Hematopoietic multipotent progenitor cell treated with erythropoietin and hydrocortisone succinate and interleukin-3 and kit ligand, for 6 days (in vitro differentiated cells): Measurements from ENCODE around the gene SMIM28.

Source experiments
- DNase-seq: peaks from one replicate; pipeline ENCODE4 v3.0.0-alpha.2; 2015

Gene SMIM28

GRCh38 chr6:138374815-138375214, 2.9 kb upstream of the SMIM28 start:
- peak; percentile 22 for DNase-seq

- DNase-seq: no peak
Observed at GRCh38 chr6:138377042-138377441, 663 bp upstream of the SMIM28 start.

- DNase-seq: no peak
Observed at GRCh38 chr6:138378463-138378862, 758 bp downstream of the SMIM28 start.

GRCh38 chr6:138382498-138383265, 5.0 kb downstream of the SMIM28 start:
- DNase-seq: no peak

DNA sequence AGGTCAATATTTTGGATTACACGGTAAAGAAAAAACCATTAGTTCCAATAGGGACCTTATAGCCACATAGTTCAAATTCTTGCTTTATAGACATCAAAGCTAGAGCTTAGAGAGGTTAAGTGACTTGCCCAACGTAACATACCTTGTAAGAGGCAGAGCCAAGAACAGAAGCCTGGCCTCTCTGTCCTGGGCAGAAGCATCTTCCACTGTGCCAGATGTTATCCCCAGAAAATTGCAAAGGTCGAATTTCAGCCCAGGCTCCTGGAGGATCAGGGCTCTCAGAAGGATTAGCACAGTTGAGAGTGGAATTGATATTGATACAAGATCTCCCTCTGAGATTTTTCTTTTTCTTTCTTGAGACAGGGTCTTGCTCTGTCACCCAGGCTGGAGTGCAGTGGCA, 6.1 kb downstream of the SMIM28 start:
- DNase-seq: no peak

GRCh38 chr6:138386897-138387296, 9.2 kb downstream of the SMIM28 start:
- DNase-seq: no peak

DNA sequence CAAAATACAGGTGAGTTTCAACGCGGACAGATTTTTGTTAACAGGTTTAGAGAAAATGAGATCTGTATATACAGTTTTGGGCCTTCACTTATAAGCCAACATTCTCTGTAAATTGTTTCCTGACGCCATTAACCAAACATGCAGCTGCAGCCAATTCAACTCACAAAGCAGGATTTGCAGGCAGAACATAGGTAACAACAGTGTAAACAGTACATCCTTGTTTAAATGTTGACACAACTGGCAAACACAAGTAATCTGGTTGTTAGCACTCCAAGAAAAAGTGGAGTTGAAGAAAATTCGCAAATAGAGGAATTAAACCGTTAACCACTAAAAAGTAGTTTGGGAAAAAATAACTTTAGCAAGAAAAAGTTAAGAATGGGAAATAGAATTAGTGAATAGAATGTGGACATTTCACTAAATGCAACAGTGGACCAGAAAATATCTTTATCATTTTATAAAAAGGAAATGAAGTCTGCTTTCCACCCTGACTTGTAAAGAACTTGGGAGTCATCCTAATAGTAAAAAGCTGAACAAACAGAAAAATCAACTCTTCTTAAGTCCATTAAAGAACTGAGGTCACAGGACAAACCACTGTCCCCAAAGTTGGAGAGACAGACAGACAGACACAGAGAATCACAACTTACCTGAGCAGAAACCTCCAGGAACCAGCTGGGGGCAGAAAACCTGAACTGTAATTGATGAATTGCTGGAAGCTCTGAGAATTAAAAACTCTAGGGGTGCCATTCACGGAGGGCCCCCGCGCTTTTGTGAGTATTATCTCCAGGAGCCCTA, 10.1 kb downstream of the SMIM28 start:
- no peak for DNase-seq

DNA sequence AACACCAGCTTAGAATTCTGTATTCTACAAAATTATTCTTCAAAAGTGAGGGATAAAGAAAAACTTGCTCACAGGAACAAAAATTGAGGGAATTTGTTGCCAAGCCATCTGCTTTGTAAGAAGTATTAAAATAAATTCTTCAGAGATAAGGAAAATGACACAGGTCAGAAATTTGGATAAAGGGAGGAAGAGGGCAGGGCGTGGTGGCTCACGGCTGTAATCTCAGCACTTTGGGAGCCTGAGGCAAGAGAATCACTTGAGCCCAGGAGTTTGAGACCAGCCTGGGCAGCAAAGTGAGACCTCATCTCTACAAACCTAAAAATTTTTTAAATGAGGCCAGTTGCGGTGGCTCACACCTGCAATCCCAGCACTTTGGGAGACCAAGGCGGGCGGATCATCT, 11.8 kb downstream of the SMIM28 start:
- no peak for DNase-seq

- peak; percentile 16 for DNase-seq
Observed at GRCh38 chr6:138393871-138394783, 16.4 kb downstream of the SMIM28 start.

GRCh38 chr6:138396709-138397108, 19.0 kb downstream of the SMIM28 start:
- no peak for DNase-seq

DNA sequence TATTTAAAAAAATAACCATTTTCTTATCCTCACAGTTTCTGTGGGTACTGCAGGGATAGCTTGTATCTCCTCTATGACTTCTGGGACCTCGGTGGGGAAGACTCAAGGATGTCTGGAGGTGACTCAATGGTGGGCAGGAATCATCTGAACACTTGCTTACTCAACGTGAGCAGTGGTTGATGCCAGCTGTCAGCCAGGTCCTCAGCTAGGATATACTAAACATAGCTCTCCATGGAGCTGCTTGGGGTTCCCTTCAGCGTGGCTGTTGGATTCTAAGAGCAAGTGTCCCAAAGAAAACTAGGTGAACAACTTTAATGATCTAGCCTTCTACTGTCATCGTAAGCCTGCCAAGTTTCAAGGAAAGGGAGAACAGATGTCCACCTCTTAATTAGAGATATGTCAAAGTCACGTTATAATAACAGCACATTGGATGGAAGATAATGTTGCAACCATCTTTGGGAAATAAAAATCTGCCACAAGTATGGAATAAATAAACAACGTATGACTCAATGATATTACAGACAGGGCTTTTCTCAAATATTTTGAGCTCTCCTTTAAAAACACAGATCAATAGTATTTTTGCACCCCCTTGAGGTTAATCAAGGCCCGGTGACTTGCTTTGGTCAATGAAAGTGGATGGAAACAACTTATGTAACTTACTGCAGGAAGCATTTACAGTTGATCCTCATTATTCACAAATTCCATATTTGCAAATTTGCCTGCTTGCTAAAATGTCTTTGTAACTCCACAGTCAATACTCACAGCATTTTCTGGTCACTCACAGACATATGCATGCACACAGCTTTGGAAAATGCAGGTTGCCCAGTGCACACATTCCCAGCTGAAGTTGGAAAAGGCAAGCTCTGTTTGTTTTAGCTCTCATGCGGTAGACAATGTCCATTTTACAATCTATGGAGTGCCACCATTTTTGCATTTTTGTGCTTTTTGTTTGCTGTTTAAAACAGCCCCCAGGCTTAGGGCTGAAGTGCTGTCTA, 19.7 kb downstream of the SMIM28 start:
- DNase-seq: no peak

DNA sequence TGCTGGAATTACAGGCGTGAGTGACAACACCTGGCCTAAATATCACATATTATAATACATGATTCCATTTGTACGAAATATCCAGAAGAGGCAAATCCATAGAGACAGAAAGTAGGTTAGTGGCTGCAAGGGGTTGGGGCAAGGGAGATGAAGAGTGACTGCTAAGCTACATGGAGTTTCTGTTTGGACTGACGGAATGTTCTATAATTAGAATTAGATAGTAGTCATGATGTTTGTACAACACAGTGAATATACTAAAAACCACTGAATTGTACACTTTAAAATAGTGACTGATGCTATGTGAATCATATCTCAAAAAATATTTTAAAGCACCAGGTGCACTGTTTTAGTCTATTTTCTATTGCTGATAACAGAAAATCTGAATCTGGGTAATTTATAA, 22.6 kb downstream of the SMIM28 start:
- DNase-seq: no peak

DNA sequence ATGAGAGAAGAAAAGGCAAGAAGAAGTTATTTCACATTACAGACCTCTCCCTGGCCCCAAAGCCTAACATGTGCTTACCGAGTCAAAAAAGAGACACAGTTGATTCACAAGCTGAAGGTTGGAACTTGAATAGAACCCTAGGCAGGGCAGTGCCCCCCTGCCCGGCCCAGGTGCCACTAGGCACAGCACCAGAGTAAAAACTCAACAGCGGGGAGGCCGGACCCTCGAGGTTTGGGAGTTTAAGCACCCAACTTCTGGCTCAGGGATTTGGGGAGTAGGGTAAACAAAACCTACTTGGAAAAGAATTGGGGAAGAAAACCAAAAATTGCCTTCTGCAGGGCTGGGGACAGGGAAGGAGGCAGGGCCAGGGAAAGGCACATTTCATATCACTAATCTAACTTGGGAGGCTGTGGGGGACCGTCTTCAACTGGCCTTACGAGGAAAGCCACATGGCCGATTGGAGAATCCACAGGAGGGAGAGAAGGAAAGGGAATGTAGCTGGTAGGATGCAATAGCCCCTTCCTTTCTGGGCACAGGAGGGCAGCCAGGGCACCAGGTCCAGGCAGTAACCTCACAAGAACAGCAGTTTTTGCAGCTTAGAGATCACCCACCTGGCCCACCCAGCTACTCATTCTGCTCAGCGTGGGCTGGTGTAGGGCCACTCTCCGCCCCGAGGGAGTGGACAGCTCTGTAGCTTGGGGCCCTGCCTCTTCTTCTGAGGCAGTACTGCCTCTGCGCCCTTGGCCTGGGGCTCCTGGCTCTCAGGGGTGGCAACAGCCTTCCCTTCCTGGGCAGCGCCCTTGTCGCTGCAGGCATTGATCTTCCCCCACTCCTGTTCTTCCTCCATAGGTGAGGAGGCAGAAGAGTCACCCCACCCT, 24.5 kb downstream of the SMIM28 start:
- no peak for DNase-seq

DNA sequence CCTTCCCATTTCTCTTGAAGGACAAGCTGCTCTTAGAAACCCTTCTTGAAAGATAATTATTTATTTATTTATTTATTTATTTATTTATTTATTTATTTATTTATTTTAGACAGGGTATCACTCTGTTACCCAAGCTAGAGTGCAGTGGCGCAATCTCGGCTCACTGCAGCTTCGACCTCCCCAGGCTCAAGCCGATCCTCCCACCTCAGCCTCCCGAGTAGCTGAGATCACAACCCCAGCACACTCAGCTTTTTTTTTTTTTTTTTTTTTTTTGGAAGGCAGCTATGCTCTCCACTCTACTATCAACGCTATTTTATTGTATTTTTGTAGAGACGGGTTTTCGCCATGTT, 25.1 kb downstream of the SMIM28 start:
- no peak for DNase-seq

GRCh38 chr6:138403324-138403800, 25.7 kb downstream of the SMIM28 start:
- DNase-seq: peak; percentile 53

- DNase-seq: peak; percentile 97
Observed at GRCh38 chr6:138403801-138404665, 26.3 kb downstream of the SMIM28 start, which contains the start of gene HEBP2. TSS of gene HEBP2 (plus strand) at chr6:138404223. CDS start at chr6:138404496, 273 bp downstream.

DNA sequence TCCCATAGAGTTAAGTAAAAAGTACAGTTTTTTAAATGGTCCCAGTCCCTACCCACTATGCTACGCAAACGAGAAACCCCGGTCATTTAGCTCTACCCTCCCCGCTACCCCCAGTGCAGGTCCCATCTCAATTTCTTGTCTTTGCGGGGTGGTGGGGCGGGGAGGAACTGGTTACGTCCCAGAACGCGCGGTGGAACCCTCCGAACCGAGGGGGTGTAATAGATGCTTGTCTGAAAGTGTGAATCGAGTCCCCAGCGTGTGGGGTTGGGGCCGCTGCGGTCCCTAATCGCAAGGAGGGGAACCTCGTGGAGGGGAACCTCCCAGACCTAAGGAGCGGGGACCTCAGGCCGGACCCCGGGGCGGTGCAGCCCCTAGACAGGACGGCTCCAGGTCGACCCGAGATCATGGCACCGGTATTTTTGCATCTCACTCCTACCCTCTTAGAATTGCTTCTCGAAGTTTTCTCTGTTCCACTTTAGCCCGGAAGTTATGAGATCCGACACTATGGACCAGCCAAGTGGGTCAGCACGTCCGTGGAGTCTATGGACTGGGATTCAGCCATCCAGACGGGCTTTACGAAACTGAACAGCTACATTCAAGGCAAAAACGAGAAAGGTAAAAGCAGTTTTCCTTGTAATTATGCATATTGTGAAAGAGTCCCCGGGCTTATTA, 27.1 kb downstream of the SMIM28 start:
- DNase-seq: peak; percentile 39

DNA sequence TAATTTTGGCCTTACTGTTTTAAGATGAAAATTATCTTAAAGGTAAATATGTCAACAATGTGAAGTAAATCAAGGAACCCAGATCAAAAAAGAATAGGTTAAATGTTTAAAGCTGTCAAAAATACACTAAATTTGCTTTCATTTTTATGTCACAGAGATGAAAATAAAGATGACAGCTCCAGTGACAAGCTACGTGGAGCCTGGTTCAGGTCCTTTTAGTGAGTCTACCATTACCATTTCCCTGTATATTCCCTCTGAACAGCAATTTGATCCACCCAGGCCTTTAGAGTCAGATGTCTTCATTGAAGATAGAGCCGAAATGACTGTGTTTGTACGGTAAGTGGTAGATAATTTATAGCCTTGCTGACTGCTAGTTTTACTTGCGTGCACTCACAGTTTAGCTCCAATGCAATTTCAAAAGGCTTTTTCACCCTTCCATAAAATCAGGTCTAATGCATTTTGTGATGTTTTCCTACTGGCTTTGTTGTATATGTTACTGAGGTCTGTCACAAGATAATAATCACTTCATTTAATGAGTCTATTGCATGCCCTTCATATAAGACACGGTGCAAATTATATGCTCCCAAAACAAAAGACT, 28.2 kb downstream of the SMIM28 start:
- DNase-seq: no peak

DNA sequence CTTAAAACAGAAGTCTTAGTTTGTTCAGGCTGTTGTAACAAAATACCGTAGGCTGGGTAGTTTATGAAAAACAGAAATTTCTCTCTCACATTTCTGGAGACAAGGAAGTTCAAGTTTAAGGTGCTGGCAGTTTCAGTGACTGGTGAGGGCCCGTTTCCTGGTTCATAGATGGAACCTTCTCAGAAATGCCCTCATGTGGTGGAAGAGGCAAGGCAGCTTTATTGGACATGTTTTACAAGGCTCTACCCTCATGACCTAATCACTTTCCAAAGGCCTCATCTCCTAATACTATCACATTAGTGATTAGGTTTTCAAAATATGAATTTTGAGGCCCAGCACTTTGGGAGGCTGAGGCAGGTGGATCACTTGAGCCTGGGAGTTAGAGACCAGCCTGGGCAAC, 28.7 kb downstream of the SMIM28 start:
- DNase-seq: peak; percentile 50
